T47D (cell line): ENCODE measurements around the gene CLSTN1.
"Not testable (repeated sequence)": the region's sequence is repeated elsewhere in the genome, so short reads cannot be mapped to it uniquely, and the experiment has no call there.

Experiments
- DNase-seq, 2 experiments: peaks; one replicate each; pipeline versions ENCODE4 v3.0.0 to v3.0.0-alpha.2; 2011 to 2012; ENCODE audit warnings: low read depth in 1 of 2, low spot score in 1 of 2
- JUND ChIP-seq: IDR thresholded peaks from 2 replicates; pipeline ENCODE4 v1.6.1; 2012; ENCODE audit warnings: low read depth
- in situ Hi-C: cut with HindIII; loops from 2 replicates; pipeline ENCODE4 v1.10.0; 2016; ENCODE audit warnings: low sequenced_read_pairs, low pct_unique_long_range_greater_than_20kb

CLSTN1 gene

DNA sequence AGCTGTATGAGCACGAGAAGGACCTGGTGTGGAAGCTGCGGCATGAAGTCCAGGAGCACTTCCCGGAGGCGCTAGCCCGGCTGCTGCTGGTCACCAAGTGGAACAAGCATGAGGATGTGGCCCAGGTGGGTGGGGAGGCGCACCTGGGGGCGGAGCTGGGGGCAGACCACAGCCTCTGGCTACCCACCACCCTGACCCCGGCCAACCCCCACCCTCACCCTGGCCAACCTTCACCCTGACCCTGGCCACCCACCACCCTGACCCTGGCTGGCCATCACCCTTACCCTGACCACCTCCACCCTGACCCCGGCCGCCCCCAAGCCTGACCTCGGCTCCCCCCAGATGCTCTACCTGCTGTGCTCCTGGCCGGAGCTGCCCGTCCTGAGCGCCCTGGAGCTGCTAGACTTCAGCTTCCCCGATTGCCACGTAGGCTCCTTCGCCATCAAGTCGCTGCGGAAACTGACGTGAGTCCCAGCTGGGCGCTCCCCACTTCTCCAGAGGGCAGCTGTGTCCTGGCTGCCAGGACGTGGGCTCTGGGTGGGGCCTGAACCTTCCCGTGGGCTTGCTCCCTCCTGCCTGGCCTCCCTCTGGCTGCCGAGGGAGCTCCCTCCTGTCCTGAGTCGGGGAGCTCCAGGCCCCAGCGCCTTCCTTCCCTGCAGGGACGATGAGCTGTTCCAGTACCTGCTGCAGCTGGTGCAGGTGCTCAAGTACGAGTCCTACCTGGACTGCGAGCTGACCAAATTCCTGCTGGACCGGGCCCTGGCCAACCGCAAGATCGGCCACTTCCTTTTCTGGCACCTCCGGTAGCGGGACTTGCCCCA lies 102.8 kb downstream of the CLSTN1 start:
- in situ Hi-C loops, result no loop called here
- TF ChIP-seq JUND, result no peak
- DNase-seq, result peak; percentile 14 to 51

DNA sequence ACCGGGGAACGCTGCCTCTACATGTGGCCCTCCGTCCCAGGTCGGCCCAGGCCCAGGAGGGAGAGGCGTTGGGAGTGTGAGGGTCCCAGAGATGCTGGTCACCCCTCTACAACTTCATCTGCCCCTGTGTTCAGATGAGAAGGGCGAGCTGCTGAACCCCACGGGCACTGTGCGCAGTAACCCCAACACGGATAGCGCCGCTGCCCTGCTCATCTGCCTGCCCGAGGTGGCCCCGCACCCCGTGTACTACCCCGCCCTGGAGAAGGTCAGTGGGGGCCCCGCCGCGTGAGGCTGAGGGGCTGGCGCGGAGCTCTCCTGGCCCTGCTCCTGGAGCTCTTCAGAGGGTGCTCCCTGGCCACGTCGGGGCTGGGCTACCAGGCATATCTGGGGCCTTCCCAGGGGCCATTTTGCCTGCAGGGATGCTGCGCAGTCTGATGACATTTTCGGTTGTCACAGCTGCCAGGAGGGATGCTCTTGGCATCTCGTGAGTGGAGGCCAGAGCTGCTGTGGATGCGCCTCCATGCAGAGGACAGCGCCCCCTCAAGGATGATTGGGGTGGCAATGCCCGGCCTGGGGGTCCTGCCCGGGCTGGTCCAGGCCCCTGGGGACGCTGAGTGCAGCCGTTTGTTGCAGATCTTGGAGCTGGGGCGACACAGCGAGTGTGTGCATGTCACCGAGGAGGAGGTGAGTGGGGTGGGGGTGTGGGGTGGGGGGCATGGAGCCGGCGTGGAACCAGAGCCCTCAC lies 103.6 kb downstream of the CLSTN1 start:
- no peak for DNase-seq
- TF ChIP-seq JUND, result no peak
- in situ Hi-C loops, result no loop called here

DNA sequence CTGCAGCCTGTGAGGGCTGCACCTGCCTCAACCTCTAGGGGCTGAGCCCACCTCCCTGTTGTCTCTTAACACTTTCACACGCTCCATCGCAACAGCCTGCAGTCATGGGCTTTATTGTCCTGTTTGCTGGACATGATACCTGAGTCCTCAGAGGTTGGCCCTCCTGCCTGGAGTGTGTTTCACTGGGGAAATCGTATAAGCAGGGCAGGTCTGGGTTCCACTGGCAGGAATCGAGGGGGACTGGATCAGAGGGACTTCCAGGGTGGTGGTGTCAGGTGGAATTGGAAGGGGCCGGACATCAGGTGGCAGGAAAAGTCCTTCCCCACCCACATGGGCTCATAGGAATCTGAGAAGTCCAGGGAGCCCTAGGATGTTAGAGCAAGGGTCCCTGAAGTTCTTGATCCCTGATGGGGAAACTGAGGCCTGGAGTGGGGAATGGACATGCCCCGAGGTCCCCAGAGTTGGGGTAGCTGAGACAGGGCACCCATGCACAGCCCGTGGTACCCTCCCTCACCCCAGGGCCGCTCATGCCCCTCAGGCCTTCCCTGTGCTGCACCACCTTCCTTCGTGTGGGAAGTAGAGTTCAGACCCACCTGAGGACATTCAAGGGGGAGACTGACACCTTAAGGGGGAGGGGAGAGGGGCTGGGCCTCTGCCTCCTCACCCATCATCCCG lies 105.6 kb downstream of the CLSTN1 start:
- in situ Hi-C loops, result no loop called here

DNA sequence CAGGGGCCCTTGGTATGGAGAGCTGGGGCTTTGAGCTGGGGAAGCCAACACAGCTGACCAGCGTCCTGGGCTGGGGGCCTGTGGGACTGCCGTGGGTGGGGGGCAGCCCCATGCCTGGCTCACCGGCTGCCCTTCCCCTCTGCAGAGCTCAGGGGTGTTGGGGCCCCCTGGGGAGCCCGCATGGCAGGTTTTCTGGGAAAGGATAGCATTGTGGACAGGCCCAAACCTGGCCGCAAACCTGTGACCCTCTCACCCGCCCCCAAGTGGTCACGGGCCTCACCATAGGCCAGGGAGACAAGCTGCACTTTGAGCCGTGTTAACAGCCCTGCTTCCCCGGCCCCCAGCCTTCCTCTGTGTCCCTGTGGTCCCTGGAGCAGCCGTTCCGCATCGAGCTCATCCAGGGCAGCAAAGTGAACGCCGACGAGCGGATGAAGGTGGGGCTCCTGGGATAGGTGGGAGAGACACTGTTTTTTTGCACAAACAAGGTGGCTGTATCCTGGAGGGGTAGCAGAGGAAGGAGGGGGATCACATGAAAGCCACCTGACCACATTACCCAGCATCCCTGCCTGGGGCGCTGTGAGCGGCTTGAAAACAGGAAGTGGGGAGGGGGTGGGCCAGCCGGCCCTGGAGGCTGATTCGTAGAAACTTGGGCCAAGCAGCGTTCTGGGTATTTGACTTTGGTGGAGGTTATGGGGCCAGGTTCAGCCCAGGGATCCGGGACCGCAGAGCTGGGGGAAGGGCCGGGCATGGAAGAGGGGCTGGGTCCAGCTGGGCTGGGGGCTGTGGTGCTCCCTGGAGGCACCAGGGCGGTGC lies 106.4 kb downstream of the CLSTN1 start:
- in situ Hi-C loops, result no loop called here
- TF ChIP-seq JUND, result no peak
- DNase-seq, result no peak

More for the DNA sequence above, 105.6 kb downstream of the CLSTN1 start:
- no peak for TF ChIP-seq JUND
- DNase-seq, result no peak

GRCh38 chr1:9716404-9717192 lies 107.2 kb downstream of the CLSTN1 start:
- in situ Hi-C loops, result no loop called here
- no peak for TF ChIP-seq JUND
- no peak for DNase-seq

DNA sequence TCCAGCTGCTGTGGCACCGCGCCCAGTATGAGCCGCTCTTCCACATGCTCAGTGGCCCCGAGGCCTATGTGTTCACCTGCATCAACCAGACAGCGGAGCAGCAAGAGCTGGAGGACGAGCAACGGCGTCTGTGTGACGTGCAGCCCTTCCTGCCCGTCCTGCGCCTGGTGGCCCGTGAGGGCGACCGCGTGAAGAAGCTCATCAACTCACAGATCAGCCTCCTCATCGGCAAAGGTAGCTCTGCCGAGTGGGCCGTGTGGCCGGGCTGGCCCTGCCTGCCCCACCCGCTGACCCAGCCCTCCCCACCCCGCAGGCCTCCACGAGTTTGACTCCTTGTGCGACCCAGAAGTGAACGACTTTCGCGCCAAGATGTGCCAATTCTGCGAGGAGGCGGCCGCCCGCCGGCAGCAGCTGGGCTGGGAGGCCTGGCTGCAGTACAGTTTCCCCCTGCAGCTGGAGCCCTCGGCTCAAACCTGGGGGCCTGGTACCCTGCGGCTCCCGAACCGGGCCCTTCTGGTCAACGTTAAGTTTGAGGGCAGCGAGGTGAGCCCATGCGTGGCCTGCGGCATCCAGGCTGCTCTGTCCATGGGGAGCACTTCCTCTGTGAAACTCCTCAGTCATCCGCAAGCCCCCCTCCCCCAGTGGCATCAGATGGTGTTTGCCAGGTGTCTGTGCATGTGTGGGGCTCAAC lies 108.1 kb downstream of the CLSTN1 start:
- DNase-seq, result no peak
- TF ChIP-seq JUND, result no peak
- in situ Hi-C loops, result no loop called here

- in situ Hi-C loops, result no loop called here
- DNase-seq, result no peak
- no peak for TF ChIP-seq JUND
Observed at GRCh38 chr1:9714257-9714718, 109.5 kb downstream of the CLSTN1 start.

GRCh38 chr1:9712767-9713166 lies 111.0 kb downstream of the CLSTN1 start:
- in situ Hi-C loops, DNase-seq: not testable (repeated sequence)

GRCh38 chr1:9711466-9712020 lies 112.2 kb downstream of the CLSTN1 start:
- in situ Hi-C loops, result no loop called here
- no peak for TF ChIP-seq JUND
- no peak for DNase-seq

DNA sequence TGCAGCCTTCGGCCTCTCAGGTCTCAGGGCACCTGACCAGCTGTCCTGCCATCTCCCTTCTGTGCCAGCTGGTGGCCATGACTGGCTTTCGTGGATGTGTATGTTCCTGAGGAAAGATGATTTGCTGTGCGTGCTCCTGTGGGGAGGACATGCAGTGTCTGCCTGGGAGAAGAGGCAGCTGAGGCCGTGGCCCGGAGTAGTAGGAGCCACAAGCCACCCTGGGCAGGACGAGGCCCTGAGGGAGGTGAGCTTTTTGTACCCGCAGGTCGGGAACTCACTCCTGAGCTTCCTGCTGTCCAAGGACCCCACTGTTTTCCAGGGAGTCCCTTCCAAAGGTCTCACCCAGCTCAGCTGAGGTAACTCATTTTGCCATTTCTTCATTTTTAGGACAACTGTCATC lies 113.7 kb downstream of the CLSTN1 start:
- TF ChIP-seq JUND, result no peak
- no peak for DNase-seq
- in situ Hi-C loops, result no loop called here

GRCh38 chr1:9706178-9706577 lies 117.6 kb downstream of the CLSTN1 start:
- DNase-seq, result no peak
- TF ChIP-seq JUND, result no peak
- in situ Hi-C loops, result no loop called here
